GM10266 (cell line): ENCODE data around the gene STAC.
"Not testable (repeated sequence)": the region's sequence is repeated elsewhere in the genome, so short reads cannot be mapped to it uniquely, and the experiment has no call there.

Experiments
- DNase-seq: peaks from one replicate; pipeline ENCODE4 v3.0.0; 2012; ENCODE audit errors: extremely low spot score
- TF ChIP-seq, protein P1 (sequence below): IDR thresholded peaks from 2 replicates; pipeline ENCODE4 v1.5.1; 2012; ENCODE audit warnings: mild to moderate bottlenecking, low read depth; ENCODE audit not compliant: control insufficient read depth, insufficient read depth; ENCODE audit errors: missing control alignments

STAC gene

DNA sequence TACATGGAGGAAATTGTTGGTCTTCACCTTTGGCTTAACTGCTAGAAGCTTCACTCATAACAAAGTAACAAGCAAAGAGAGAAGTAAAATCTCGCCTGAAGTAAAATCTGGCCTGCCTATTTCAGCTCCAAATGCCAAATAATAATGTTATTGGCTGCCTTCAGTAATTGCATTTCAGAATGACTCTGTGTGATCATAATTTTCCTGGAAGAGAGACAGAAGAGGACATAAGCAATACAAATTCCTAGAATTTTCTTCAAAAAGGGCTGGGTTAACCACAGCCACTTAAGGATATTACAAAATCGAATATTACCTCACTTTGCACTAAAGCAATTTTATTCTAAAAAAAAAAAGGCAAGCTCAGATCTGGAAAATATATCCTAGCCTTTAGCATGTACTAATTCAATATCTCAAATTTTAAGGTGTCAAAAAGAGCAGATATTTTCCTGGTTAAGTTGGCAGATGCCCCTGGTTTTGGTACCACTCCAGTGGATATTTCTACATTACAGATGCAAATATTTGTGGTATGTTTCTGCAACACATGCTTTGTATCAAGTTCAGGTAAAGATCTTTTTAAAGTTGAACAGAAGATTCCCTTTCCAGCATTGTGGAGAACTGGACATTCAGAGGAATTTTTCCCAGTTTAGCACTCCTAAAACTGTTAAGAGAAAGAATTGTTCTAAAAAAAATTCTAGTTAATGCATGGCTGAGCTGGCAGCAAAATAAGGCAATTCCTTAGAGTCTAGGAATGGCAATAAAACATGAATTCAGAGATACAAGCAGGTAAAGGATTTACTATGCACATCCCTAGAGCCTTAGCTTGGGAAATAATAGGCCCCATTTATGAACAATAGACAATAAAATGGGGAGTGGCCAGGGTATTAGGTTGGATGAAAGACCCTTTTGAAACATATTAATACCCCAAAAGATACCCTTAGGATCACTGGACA, 116.7 kb downstream of the STAC start:
- TF ChIP-seq, protein P1, sequence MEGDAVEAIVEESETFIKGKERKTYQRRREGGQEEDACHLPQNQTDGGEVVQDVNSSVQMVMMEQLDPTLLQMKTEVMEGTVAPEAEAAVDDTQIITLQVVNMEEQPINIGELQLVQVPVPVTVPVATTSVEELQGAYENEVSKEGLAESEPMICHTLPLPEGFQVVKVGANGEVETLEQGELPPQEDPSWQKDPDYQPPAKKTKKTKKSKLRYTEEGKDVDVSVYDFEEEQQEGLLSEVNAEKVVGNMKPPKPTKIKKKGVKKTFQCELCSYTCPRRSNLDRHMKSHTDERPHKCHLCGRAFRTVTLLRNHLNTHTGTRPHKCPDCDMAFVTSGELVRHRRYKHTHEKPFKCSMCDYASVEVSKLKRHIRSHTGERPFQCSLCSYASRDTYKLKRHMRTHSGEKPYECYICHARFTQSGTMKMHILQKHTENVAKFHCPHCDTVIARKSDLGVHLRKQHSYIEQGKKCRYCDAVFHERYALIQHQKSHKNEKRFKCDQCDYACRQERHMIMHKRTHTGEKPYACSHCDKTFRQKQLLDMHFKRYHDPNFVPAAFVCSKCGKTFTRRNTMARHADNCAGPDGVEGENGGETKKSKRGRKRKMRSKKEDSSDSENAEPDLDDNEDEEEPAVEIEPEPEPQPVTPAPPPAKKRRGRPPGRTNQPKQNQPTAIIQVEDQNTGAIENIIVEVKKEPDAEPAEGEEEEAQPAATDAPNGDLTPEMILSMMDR = no peak
- DNase-seq = no peak

GRCh38 chr3:36500053-36500452, 119.7 kb downstream of the STAC start:
- DNase-seq = not testable (repeated sequence)

DNA sequence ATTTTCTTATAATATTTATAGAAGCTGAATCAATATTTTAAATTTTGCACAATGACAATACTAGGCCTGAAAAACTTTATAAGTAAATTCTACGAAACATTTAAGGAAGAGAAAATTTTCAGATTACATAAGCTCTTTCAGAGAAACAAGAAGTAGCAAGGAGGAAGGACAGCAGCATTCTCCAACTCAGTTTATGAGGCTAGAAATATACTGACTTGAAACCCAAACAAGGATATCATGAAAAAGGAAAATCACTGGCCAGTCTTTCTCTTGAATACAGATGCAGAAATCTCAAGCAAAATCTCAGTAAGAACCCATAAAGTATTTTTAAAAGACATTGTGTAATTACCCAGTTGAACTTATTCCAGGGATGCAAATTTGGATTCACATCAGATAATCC, 121.3 kb downstream of the STAC start:
- TF ChIP-seq, protein P1 = no peak
- DNase-seq = no peak

- DNase-seq = no peak
- TF ChIP-seq, protein P1 = no peak
Observed at GRCh38 chr3:36505393-36505792, 125.1 kb downstream of the STAC start.

DNA sequence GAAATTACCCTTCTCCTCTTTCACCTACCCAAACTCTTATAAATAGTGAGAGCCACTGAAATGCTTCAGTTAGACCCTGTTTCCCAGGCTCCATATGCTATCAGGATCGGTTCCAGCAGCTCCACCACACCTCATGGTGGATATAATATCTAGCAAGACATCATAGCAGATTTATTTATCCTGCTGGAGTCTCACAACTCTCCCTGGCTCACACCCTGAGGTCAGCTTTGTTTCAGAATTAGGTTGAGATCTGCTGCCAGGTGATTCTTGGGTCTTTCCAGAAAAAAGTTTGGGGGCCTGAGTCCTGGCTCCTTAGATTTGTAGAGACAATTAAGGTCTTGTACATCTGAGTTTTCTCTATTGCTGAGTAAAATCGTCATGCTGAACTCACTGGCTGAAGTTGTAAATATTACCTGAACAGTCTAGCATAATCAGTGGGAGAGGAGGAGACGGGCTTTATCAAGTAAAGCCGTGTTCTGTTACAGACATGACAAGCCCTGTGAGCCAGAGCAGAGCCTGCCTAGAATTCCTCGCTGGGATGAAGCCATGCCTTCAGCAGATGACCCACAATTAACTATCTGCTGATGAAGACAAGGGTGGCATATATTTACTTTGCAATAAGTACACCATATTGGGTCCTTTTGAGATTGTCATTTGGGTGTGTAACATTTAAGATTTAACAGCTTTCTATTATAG, 131.6 kb downstream of the STAC start:
- DNase-seq = no peak
- TF ChIP-seq, protein P1 = no peak

GRCh38 chr3:36512555-36512954, 132.3 kb downstream of the STAC start:
- no peak for DNase-seq
- TF ChIP-seq, protein P1 = no peak

DNA sequence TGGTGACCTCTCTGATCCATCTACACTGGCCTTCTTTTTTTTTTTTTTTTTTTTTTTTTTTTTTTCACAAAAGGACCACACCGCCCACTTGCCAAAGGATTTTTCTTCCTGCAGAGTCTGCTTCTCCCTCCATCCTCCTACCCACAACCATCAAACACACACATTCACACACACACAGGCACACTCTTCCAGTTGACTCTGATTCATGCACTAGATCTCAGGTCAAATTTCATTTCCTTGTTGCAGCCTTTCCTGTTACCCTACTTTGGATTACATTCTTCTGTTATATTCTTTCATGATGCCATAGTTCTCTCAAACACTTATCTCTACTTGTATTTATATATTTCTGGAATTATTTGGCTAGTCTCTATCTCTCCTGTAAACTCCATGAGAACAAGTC, 133.9 kb downstream of the STAC start:
- no peak for DNase-seq
- TF ChIP-seq, protein P1 = no peak
